Effector memory CD4-positive, alpha-beta T cell (primary cell): ENCODE data around the gene SPATA31E1.

Experiments
- DNase-seq, 3 donors: peaks; one replicate each; pipeline ENCODE4 v3.0.0-alpha.2; 2020
- H3K27ac ChIP-seq: 2 replicates; pipeline ENCODE4 v1.7.0; 2013; ENCODE audit warnings: mild to moderate bottlenecking, low read length, moderate library complexity; ENCODE audit not compliant: insufficient read depth, poor library complexity, severe bottlenecking
- H3K27me3 ChIP-seq: replicated peaks from 2 replicates; pipeline ENCODE4 v1.7.0; 2013; ENCODE audit warnings: mild to moderate bottlenecking, low read length; ENCODE audit not compliant: insufficient read depth, control insufficient read depth, poor library complexity, severe bottlenecking
- H3K36me3 ChIP-seq: 2 replicates; pipeline ENCODE4 v1.7.0; 2013; ENCODE audit warnings: mild to moderate bottlenecking, low read length, moderate library complexity; ENCODE audit not compliant: control insufficient read depth, insufficient read depth
- H3K4me1 ChIP-seq: 2 replicates; pipeline ENCODE4 v1.7.0; 2013; ENCODE audit warnings: low read length, mild to moderate bottlenecking; ENCODE audit not compliant: control insufficient read depth, insufficient read depth, poor library complexity, severe bottlenecking
- H3K4me3 ChIP-seq: 2 replicates; pipeline ENCODE4 v1.7.0; 2013; ENCODE audit warnings: low read length, low read depth, mild to moderate bottlenecking; ENCODE audit not compliant: insufficient read depth, poor library complexity, severe bottlenecking
- H3K9me3 ChIP-seq: 2 replicates; pipeline ENCODE4 v1.7.0; 2013; ENCODE audit warnings: mild to moderate bottlenecking, low read length, moderate library complexity; ENCODE audit not compliant: control insufficient read depth

The SPATA31E1 gene

DNA sequence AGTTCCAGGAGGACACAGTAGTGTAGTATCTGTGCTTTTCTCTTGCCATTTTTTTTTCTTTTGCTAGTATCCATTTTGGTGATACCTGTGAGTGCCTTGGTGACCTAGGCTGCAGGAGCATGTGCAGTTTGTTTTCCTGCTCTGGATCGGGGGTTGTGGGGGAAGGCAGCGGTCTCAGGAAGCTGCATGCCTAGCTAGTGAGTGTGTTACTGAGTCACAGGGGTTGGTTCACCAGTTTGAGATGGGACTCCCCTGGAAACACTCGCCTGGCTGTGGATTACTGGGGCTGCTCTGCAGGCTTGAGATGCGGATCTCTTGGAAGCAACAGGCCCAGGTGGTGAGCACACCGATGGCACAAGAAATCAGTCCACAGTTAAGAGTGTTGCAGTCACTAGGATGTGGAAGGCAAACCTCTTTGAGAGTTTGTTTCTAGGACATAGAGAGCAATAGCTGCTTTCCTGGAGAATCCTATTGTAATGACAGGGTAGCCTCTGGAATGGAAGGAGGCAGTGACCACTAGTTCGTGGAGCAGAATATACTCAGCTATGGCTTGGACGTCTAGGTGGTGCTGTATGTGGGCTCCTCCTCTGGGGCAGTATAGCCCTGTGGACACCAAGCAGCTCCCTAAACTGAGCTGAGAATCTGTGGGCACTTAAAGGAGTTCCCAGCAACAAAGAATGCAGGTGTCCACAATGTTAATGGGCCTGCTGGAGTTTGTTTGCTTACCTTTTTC lies 20.0 kb upstream of the SPATA31E1 start:
- Histone ChIP-seq H3K4me3 (no peak overlapping the region), H3K27ac (no peak overlapping the region), H3K9me3 (no peaks in the 10 kb centered on the region), H3K4me1 (no peaks in the 10 kb centered on the region), H3K27me3 (no peaks in the 10 kb centered on the region), H3K36me3 (no peaks in the 10 kb centered on the region)
- DNase-seq: no peak

DNA sequence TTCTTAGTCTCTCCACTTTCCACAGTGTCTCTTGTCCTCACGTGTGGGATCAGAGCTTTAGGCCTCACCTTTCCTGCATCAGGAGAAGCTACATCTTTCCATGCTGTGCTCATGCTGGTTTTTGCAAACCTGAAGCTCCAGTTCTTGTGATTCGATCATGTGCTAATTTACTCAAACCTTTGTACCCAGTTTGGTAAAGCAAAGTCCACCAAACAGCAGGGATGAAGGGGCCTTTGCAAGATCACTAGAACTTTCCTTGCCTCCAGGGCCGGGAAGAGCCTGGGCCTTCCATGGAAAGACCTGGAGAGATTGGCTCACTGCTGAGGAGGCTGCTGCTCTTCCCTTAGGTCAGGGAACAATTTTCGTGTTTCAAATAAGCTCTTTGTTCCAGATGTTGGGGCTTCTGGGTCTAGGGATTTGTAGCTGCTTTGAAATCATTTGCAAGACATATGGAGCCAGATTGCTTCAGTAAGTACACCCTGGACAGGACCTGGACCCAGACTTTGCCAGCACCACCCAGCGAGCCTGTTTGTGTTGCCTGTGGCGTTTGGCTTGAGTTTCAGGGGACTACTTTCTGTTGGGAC lies 18.7 kb upstream of the SPATA31E1 start:
- H3K4me1 ChIP-seq: no peaks in the 10 kb centered on the region
- H3K9me3 ChIP-seq: no peaks in the 10 kb centered on the region
- no peak for DNase-seq
- no peaks in the 10 kb centered on the region for H3K36me3 ChIP-seq
- H3K4me3 ChIP-seq: no peak overlapping the region
- no peaks in the 10 kb centered on the region for H3K27me3 ChIP-seq
- H3K27ac ChIP-seq: no peak overlapping the region

DNA sequence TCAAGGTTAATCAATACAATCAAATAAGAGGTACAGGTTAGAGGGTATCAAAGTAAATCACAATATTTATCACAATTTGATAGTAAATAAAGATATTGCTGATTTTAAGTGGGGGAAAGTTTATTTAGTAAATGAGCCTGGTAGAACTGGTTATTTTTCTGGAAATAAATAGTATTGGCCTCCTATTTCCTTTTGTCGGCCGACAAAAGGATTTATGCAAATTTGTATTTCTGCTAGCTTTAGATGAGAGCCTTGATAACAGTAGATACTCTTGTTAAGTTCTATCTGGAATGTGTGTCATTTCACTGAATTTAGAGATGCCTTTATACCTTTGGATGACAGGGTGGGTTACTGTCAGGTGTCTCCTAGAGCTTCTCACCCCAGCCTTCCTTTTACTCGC lies 17.8 kb upstream of the SPATA31E1 start:
- H3K27me3 ChIP-seq: no peaks in the 10 kb centered on the region
- DNase-seq: no peak
- H3K27ac ChIP-seq: no peak overlapping the region
- no peak overlapping the region for H3K4me3 ChIP-seq
- H3K9me3 ChIP-seq: no peaks in the 10 kb centered on the region
- H3K36me3 ChIP-seq: no peaks in the 10 kb centered on the region
- no peaks in the 10 kb centered on the region for H3K4me1 ChIP-seq

DNA sequence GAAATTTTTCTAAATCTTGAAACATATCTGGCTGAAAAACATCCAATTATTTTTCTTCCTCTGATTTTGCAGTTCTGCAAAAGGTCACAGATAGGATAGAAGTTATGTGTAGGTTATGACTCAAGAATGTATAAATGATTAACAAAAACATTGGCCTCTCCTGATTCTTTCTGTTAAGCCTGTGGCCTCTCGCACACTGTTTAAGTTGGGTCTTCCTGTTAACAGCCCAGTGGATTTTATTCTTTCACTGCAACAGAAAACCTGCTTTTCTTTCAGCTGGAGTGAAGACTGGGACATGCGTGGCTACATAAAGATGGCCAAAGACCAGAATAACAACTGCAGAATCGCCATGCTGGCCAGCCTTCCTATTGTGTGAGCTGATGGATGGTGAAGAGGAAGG lies 17.1 kb upstream of the SPATA31E1 start:
- H3K4me1 ChIP-seq: no peaks in the 10 kb centered on the region
- no peaks in the 10 kb centered on the region for H3K27me3 ChIP-seq
- H3K36me3 ChIP-seq: no peaks in the 10 kb centered on the region
- no peak overlapping the region for H3K27ac ChIP-seq
- H3K9me3 ChIP-seq: no peaks in the 10 kb centered on the region
- DNase-seq: no peak
- no peak overlapping the region for H3K4me3 ChIP-seq

DNA sequence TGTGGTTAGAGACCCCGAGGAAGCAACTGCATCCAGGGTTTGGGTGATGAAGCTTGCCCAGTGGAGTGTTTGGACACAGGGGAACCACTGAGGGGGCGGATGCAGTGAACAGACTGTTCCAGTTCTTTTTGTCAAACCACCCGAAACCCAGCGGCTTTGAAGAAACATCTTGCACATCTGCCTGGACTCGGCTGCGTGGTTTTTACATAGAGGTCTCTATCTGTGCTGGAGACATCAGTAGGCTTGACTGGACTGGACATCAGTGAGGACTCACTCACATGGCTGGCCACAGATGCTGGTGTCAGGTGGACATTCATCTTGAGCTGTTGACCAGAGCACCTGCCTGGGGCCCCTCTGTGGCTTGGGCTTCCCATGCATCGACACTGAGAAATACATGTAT lies 15.3 kb upstream of the SPATA31E1 start:
- no peaks in the 10 kb centered on the region for H3K27me3 ChIP-seq
- no peaks in the 10 kb centered on the region for H3K36me3 ChIP-seq
- H3K27ac ChIP-seq: no peak overlapping the region
- no peaks in the 10 kb centered on the region for H3K4me1 ChIP-seq
- no peak overlapping the region for H3K4me3 ChIP-seq
- H3K9me3 ChIP-seq: no peaks in the 10 kb centered on the region
- DNase-seq: no peak

DNA sequence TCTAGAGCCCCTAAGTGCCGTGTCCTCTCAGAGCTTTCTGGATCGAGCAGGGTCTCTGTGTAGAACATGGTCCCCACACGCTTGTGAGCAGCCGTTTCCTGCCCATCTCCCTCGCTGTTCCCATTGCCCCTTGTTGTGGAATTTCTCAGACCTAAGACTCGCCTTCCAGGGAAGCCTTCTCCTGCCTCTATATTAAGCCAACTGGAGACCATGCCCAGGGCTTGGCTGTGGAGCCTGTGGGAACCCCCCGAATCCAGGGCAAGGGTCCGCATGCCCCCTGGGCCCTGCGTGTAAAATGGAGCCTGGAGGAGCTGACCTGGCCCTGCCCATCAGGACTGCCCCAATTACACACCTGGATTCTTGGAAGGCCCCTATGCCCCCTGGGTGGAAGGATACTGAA lies 14.5 kb upstream of the SPATA31E1 start:
- Histone ChIP-seq H3K4me3 (no peak overlapping the region), H3K36me3 (no peaks in the 10 kb centered on the region), H3K4me1 (no peaks in the 10 kb centered on the region), H3K27ac (no peak overlapping the region), H3K9me3 (no peaks in the 10 kb centered on the region), H3K27me3 (no peaks in the 10 kb centered on the region)
- no peak for DNase-seq

DNA sequence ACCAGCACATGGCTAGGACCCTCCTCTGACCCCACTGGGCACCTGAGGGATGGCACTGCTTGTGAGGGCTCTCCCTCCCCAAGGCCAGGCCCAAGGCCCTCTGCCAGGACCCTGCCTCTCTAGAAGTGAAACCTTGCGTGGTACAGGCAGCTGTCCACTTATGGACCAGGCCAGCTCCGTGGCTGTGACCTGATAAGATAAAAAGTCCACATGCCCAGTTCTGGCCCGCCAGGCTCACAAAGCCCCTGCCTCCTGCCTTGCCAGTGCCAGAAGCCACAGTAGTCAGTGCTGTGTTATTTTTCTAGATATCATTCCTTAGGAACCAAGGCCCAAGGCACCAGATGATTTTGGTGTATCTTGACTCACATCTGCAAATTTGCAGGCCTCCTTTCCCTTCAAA lies 14.0 kb upstream of the SPATA31E1 start:
- H3K36me3 ChIP-seq: no peaks in the 10 kb centered on the region
- H3K9me3 ChIP-seq: no peaks in the 10 kb centered on the region
- no peak for DNase-seq
- no peaks in the 10 kb centered on the region for H3K4me1 ChIP-seq
- no peaks in the 10 kb centered on the region for H3K27me3 ChIP-seq
- no peak overlapping the region for H3K4me3 ChIP-seq
- no peak overlapping the region for H3K27ac ChIP-seq

DNA sequence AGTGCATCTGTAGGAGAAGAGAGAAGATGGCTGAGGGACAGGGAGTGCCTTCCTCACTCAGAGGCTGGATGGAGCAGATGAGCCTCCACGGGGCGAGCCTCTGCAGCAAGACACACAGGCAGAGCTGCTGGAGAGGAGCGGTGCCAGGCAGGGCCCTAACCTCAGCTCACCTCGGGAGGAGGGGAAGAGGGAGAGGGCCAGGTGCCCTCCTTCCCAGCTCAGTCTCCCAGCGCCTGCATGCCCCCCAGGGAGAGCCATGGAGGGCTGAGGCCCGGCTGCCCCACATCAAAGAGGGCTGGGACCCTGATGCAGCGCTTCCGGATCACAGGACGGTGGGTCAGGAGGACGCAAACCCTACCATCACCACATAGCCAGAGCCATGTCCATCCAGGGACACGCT lies 13.6 kb upstream of the SPATA31E1 start:
- Histone ChIP-seq H3K27me3 (no peaks in the 10 kb centered on the region), H3K4me1 (no peaks in the 10 kb centered on the region), H3K27ac (no peak overlapping the region), H3K36me3 (no peaks in the 10 kb centered on the region), H3K4me3 (no peak overlapping the region), H3K9me3 (no peaks in the 10 kb centered on the region)
- DNase-seq: no peak

DNA sequence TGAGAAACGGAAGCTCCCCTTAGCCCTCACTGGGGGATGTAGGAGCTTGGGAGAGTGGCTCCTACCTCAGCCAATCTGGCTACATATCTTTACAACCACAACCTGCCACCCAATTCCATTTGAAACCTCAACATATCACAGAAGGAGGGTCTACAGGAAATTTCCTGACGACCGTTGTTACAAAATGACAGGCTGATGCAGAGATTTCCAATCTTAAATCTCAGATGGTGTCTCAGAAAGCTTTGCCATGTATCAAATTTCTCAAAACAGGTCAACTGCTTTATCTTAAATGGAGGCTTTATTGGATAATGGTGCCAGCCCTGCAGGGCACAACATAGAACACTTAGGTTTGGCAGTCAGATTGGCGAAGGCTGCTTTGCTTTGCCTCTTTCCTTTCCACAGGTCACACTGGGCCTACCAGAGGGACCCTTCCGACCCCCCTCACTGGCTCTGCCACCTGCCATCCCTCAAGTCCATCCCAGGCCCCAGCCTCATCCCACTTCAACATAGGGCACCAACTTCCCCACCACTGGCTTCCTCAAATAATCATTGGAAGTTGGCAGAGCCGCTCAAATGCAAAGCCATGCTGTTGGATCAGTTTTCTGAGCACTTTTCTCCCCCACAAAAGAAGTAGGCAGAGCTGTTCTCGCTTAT lies 11.1 kb upstream of the SPATA31E1 start:
- no peaks in the 10 kb centered on the region for H3K27me3 ChIP-seq
- no peak overlapping the region for H3K27ac ChIP-seq
- H3K36me3 ChIP-seq: no peaks in the 10 kb centered on the region
- no peaks in the 10 kb centered on the region for H3K4me1 ChIP-seq
- DNase-seq: no peak
- H3K9me3 ChIP-seq: no peaks in the 10 kb centered on the region
- H3K4me3 ChIP-seq: no peak overlapping the region

DNA sequence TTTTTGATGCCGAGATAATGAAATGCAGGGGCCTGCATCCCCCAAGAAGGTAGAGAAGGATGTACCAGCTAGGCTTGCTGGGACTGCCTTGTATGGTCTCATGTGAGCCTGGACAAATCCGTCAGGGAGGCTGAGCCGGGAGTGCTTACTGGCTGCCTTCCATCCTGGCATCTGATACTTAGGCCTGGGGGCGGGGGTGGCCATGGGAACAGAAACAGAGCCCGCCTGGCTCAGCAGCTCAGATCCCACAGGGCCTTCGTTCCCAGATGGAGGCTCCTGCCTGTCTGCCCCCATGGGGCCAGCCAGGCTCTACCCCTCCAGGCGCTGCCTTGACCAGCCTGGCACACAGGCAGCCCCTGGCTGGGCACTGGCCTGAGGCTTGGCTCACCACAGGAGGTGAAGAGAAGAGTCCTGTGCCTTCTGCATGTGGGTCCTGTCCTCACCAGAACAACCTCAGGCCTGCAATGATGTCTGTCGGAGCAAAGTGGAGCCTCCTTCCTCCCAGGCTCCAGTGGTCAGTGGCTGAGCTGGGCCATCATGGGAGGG lies 10.5 kb upstream of the SPATA31E1 start:
- no peak overlapping the region for H3K4me3 ChIP-seq
- no peak for DNase-seq
- no peak overlapping the region for H3K27ac ChIP-seq
- H3K27me3 ChIP-seq: no peaks in the 10 kb centered on the region
- no peaks in the 10 kb centered on the region for H3K4me1 ChIP-seq
- no peaks in the 10 kb centered on the region for H3K36me3 ChIP-seq
- no peaks in the 10 kb centered on the region for H3K9me3 ChIP-seq
